GM23338 (cell line): ENCODE data around the gene XPNPEP2. TPM values are rescaled to one million over a fixed set of nuclear protein-coding genes. Genes with fewer than 3 reads are reported as not detected.

ENCODE experiments used
- CREB1 ChIP-seq: fragments of 250-450 bp; sonication (Bioruptor Pico); IDR thresholded peaks from 2 replicates; pipeline ENCODE4 v1.5.0; 2020; ENCODE audit warnings: low read depth, mild to moderate bottlenecking, moderate library complexity
- EZH2 ChIP-seq: fragments of 200-600 bp; sonication (generic); IDR thresholded peaks from one replicate; pipeline ENCODE4 v1.8.0; 2017; ENCODE audit warnings: antibody characterized with exemption, mild to moderate bottlenecking, low read depth; ENCODE audit not compliant: unreplicated experiment
- JUNB ChIP-seq: IDR thresholded peaks from one replicate; pipeline ENCODE4 v1.6.1; 2016; ENCODE audit warnings: antibody characterized with exemption; ENCODE audit not compliant: unreplicated experiment
- NANOG ChIP-seq: IDR thresholded peaks from 2 replicates; pipeline ENCODE4 v1.6.1; 2016; ENCODE audit warnings: antibody characterized with exemption, borderline replicate concordance
- REST ChIP-seq: IDR thresholded peaks from one replicate; pipeline ENCODE4 v1.6.1; 2018; ENCODE audit warnings: antibody characterized with exemption; ENCODE audit not compliant: unreplicated experiment
- ZNF114 ChIP-seq: fragments of 250-450 bp; sonication (Bioruptor Pico); IDR thresholded peaks from 2 replicates; pipeline ENCODE4 v1.5.0; 2020; ENCODE audit warnings: mild to moderate bottlenecking, moderate library complexity
- ZNF331 ChIP-seq: fragments of 250-450 bp; sonication (Bioruptor Pico); IDR thresholded peaks from 2 replicates; pipeline ENCODE4 v1.5.0; 2020; ENCODE audit warnings: low read depth, mild to moderate bottlenecking, moderate library complexity
- ZNF462 ChIP-seq: fragments of 250-450 bp; sonication (Bioruptor Pico); IDR thresholded peaks from 2 replicates; pipeline ENCODE4 v1.5.0; 2020; ENCODE audit warnings: mild to moderate bottlenecking, moderate library complexity
- polyA plus RNA-seq: library from polyadenylated mRNA; unstranded; fragments of >200 nt; fragmentation: Nextera tagmentation; extraction: Ambion mirVana; gene quantifications from 2 replicates; pipeline ENCODE4 v1.2.1, GENCODE V29; 2016
- total RNA-seq: library from RNA; depleted of rRNA; stranded (reverse); fragments of >200 nt; shearing (Covaris generic); gene quantifications from 2 replicates; pipeline ENCODE4 v1.2.3, GENCODE V29; 2014

Gene XPNPEP2
- total and polyA plus RNA-seq, 2 experiments from 2014 or later = not detected

- no peak for TF ChIP-seq ZNF462
- no peak for TF ChIP-seq REST
- no peak for TF ChIP-seq EZH2
- no peak for TF ChIP-seq ZNF114 (CRISPR knock-in tag)
- no peak for TF ChIP-seq ZNF331 (CRISPR knock-in tag)
- TF ChIP-seq NANOG = no peak
- no peak for TF ChIP-seq JUNB
- TF ChIP-seq CREB1 (CRISPR knock-in tag) = no peak
Measured at GRCh38 chrX:129792586-129793291, 54.0 kb downstream of the XPNPEP2 start (continued).
